Stomach (tissue), 4 donors: ENCODE results near the gene PTPRS.

Experiments used
- POLR2A ChIP-seq, 4 donors: fragments of 450-650 bp; IDR thresholded peaks; one replicate each; pipeline ENCODE4 v1.6.1; 2016; ENCODE audit warnings: antibody characterized with exemption in 4 of 4, control low read depth in 2 of 4, mild to moderate bottlenecking in 1 of 4, moderate library complexity in 1 of 4
- POLR2AphosphoS5 ChIP-seq, 3 donors: sonication (generic); formaldehyde crosslinking; IDR thresholded peaks; one replicate each; pipeline ENCODE4 v1.6.1; 2016; ENCODE audit warnings: antibody characterized with exemption in 3 of 3
- TF ChIP-seq, protein P1 (sequence below), 7 experiments: fragments of 450-650 bp in 4 of 7; fragments of 200-600 bp in 3 of 7; sonication (generic) in 3 of 7; IDR thresholded peaks; one replicate each; pipeline ENCODE4 v1.5.1; 2016 to 2019; ENCODE audit warnings: antibody characterized with exemption in 7 of 7, control low read depth in 2 of 7, mild to moderate bottlenecking in 1 of 7

DNA sequence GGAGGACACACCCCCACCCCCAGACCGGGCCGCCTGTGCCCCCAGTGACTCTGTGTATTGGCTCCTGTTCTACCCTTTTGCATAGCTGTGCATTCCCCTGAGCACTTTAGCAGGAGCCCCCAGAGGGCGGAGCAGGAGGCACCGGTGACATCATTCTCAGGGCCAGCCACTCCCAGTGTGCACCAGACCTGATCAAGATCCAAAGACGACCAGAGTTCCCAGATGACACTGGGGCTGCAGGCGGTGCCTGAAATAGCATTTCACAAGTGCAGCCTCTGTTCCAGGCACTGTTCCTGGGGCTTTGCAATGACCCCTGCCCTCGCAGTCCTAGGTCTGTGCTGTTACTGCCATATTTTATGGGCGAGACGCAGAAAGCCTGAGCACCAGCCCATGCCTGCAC is 14.5 kb upstream of the PTPRS start:
- TF ChIP-seq POLR2A (IDR thresholded peaks at IDR 0.05) (no peak), POLR2AphosphoS5 (IDR thresholded peaks at IDR 0.05) (no peak)
- TF ChIP-seq, protein P1, sequence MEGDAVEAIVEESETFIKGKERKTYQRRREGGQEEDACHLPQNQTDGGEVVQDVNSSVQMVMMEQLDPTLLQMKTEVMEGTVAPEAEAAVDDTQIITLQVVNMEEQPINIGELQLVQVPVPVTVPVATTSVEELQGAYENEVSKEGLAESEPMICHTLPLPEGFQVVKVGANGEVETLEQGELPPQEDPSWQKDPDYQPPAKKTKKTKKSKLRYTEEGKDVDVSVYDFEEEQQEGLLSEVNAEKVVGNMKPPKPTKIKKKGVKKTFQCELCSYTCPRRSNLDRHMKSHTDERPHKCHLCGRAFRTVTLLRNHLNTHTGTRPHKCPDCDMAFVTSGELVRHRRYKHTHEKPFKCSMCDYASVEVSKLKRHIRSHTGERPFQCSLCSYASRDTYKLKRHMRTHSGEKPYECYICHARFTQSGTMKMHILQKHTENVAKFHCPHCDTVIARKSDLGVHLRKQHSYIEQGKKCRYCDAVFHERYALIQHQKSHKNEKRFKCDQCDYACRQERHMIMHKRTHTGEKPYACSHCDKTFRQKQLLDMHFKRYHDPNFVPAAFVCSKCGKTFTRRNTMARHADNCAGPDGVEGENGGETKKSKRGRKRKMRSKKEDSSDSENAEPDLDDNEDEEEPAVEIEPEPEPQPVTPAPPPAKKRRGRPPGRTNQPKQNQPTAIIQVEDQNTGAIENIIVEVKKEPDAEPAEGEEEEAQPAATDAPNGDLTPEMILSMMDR (IDR thresholded peaks at IDR 0.05) = no peak
